NOMO-1 treated with dmso at 0.1 percent for 144 hours (cell line): Measurements from ENCODE around the gene WRNIP1.

ENCODE experiments used
- DNase-seq: peaks from one replicate; lab custom pipeline; 2025; ENCODE audit not compliant: unreplicated experiment; lab: John Stamatoyannopoulos, UW

WRNIP1 gene

DNA sequence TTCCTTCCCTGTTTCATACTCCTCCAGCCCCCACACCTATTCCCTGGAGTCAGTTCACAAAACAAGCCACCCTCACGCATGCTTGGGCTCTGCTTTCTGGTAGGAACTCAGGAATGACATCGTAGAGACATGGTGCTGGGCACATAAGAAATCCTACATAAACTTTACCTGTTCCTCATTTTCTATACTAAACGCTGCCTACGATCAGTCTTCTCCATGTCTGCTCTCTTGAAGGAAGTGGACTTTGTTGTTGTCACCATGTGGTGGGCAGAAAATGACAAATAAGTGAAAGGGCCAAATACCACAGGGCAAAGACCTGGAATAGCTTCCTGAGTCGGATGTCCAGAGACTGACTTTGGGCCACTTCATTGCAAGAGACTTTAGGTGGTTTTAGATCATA lies 24.6 kb upstream of the WRNIP1 start:
- no peak for DNase-seq

DNA sequence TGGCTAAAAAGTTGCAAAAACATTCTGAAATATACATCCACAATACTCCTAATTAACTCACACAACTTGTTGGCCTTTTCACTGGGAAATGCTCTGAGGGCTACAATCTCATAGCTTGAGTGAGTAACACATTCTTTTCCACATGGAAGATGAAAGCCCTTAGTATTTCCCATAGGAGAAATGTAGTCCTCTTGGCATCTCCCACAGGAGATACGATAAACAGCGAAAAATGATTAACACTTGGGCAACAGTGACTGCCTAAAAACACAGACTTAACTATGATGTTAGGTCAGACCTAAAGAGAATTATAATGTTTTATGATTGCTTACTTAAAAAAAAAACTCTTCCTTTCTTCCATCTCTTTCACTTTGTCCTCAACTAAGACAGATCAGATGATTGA lies 23.4 kb upstream of the WRNIP1 start:
- no peak for DNase-seq

DNA sequence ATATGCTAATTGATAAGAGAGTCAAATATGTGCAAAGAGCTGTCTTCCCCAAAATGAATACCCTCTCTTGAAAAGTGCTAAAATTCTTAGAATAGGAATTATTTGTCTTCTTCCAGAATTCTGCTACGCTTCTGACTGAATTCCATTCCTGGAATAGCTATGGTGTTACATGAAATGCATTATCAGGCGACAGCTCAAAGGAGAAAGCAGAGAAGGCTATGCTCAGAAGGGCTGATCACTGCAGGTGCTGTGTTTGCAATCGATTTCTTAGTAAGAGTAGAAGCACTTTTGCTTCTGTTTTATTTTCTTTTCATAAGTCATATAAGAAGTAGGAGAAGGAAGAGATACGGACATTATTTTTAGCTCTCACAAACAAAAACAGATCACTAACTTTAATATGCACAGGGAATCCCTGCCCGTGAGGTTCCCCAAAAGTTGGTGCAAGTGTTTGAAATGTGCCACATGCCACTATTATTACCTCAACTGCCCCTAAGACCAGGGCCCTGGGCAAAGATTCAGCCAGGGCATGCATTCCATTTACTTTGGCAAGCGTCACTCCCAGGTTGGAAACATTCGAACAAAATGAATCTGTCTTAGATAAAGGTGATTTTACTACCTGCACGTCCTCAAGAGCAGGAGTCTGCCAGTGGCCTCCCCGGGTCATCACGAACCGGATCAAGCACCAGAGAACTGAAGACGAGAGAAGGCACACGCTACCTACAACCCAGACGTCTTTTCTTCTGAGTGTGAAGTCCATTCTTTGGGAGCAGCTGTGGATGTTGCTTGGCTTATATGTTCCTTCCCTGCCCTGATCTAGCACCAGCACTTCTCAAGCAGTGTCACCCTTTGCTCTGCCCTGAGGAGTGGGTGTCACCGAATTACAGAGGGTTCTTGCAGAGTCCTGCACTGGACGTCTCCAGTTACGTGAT lies 21.6 kb upstream of the WRNIP1 start:
- no peak for DNase-seq

DNA sequence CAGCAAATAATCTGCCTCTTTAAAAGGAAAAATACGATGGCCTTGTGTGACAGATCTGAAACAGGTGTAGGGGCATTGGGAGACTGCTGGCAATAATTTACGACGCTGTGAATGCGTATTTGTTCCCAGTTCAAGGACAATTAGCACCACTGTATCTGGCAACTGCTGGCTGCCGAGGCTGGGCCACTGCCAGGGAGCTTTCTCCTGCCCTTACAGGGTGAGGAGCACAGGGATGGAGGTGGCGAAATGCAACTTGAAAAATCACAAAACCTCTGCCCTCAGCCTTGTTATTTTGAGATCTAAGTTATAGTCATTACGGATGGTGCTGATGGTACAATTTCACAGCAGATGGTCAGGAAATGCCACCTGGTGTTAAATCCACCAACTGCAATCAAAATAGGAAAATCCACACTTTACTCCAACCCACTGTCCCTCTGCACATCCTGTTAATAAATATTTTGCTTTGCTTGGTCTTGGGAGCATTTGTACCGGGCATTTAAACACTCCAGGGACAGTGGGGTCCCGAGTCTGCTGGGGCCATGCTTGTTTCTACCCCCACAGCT lies 20.9 kb upstream of the WRNIP1 start:
- no peak for DNase-seq

DNA sequence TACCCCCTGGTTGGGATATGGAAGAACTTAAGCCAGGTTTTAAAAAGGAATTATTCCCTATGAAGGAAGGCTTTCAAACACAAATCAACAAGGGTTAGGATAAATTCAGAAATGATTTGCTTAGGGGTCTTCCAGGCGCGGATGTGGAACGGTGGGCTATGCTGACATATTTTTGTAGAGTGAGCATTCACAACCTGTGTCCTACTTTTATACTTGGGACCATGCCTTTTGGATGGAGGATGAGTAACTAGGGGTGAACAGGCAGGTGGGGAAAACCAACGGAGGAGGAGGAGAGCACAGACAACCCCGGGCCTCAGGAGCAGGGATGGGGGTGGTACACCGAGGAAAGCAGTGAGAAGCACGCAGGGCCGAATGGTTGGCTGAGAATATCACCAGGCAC lies 20.4 kb upstream of the WRNIP1 start:
- no peak for DNase-seq

DNA sequence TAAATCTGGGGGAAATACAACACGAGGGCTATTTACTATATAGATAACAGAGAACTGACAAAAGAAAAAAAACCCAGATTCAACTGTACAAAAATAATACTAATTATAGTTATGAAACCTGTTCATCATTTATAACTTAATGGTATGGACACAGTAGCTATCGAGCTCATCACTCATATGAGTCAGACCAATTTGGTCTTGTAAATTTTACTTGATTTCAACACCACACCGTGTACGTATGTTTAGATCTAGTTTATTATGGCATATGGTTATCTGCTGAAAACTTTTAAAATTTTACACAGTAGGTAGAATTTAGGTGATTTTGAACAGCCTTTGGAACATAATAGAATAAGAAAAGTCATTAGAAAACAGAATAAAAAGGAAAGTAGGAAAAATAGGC lies 19.9 kb upstream of the WRNIP1 start:
- no peak for DNase-seq

DNA sequence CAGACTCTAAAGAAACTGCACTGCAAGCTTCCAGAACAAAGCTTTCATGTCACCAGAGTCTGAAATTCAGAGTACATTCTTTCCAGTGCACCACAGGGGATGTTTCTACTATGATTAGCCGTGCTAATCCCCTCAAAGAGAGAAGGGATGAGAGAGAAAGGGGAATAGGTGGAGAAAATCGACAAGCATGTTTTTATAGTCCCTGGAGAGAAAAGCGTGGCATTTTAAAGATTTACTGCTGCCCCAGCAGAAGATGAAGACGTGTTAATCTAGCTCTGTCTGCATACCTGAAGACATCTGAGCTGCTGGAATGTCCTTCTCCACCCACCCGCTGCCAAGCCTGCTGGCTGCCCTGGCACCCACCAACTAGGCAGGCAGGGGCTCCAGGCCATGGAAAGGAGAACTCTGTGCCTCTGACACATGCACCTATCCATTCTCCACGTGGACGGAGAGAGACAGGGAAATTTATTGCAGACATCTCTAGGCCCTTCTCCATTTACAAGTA lies 18.6 kb upstream of the WRNIP1 start:
- no peak for DNase-seq

DNA sequence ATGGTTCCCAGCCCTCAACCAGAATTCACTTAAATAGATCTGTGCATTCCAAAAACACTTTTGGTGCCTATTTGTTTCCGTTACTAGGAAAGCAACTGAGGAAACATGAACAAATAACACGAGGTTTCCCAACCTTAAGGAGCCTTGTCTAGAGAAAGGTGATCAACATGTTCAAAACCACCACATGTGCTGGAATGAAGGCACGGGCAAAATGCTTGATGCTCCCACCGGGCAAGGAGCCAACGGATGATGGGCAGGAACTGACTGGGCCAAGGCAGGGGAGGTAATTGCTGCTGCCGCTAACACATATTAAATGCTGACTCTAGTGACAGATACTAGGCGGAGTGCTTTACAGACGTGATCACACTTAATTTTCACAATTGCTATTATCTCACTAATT lies 17.0 kb upstream of the WRNIP1 start:
- DNase-seq = no peak

DNA sequence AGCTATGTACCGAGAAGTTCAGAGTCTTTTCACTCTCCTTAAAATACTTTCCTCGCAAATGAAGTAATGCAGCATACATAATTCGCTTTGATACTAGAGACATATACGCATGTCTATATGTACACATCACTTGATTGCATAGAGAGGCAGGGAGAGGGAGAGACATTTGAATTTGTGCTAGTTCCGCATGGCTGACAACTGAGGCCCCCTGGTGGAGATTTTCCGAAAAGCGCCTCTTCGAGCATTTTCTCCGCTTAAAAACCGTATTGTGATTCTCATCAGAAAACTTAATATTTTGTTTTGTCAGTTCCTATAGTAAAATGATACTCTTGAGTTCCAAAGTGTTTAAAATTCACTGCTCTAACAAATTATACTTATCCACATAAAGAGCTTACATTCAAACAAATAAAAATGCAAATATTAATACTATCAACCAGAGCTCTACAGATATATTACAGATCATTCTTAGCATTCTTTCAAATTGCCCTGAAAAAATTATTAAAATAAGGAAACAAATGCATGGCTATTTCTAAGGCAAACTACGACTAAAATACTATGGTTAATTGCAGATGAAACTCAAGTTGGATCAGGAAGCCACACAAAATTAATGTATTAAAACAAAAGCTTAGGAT lies 15.1 kb upstream of the WRNIP1 start:
- peak; percentile 51 for DNase-seq

DNA sequence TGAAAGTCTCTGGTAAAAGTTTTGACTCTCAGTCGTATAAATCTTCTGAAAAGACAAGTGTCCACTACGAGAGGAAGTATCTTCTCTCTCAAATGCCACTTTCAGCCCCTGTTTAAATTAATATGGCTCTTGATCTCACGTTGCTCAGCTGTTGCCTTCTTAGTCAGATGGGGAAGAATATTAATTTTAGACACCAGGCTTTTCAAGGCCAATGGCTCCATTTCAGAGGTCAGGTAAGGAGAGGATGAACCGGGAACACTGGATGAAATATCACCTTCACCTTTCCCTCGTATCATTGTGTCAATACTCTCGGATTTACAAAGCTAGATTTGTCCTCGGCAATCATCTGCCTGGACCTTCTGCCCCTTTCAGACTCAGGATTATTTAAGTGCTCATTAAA lies 14.4 kb upstream of the WRNIP1 start, which contains the start of gene MYLK4:
Gene MYLK4, minus strand, starts transcription at position 91 of the 400 bp plus-strand sequence. CDS start 1,628 bp downstream, outside the sequence.
- DNase-seq = no peak

DNA sequence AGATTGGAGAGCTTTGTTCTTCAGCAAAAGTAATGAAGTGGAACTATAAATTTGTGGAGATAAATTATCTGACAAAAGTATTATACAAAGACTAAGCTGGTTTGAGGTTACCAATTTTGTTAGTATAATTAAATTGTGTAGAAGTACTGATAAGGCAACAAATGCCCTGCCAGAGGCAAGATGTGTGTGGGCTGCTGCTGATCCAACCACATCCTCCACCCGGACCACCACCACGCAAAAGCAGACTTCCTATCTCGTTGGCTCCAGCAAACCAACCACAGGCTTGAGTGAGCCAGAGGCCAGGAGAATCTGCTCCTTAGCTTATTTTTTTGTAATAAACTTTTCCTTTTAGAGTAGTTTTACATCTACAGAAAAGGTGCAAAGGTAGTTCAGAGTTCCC lies 13.3 kb upstream of the WRNIP1 start:
- DNase-seq = no peak

DNA sequence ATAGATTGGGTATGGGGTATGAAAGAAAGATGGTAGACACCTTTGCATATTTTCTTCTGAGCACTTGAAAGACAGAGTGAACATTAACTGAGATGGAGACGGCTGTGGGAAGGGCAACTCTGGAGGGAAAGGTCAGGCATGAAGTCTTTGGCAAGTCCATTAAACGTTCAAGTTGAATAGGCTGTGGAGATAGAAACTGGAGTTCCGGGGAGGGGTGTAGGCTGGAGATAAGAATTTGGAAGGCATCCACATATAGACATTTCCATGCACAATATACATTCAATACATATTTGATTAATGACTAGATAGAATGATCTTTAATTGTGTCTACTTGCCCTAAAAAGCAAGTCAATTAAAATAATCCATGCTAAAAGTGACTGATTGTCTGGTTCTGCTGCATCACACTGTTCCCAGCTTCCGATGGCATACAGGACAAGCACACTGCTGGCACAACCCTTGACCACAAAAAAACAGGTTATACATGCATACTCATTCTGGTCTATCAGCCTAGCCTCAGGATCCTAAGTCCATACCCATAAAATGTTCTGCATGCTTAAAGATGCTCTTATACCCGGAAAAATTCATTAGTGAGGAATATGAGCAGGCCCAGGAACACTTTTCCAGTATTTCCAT lies 12.6 kb upstream of the WRNIP1 start:
- DNase-seq = no peak

DNA sequence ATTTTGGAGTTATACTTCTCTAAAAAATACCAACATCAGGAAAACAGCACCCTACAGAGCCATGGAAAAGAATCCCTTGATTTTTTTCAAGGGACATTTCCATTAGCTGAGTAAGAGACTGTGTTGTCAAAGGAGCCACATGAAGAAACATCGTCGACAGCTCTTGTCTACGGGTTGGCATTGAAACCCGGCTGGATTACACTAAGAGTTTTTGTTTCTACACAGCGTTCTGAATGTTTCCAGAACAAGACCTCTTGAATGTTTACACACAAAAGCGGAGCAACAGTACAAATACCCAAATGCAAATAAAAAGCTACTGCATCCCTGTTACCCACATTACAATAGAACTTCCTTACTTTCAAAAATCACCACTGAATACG lies 12.1 kb upstream of the WRNIP1 start:
- DNase-seq = no peak

DNA sequence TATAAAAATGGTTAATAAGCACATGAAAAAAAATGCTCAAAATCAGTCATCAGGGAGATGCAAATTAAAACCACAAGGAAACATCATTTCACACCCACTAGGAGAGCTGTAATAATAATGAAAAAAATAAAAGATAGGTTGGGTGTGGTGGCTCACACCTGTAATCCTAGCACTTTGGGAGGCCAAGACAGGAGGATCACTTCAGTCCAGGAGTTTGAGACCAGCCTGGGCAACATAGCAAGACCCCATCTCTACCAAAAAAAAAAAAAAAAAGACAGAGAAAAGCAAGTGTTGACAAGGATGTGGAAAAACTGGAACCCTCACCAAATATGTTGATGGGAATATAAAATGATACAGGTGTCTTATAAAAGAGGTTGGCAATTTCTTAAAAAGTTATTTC lies 11.4 kb upstream of the WRNIP1 start:
- DNase-seq = no peak

DNA sequence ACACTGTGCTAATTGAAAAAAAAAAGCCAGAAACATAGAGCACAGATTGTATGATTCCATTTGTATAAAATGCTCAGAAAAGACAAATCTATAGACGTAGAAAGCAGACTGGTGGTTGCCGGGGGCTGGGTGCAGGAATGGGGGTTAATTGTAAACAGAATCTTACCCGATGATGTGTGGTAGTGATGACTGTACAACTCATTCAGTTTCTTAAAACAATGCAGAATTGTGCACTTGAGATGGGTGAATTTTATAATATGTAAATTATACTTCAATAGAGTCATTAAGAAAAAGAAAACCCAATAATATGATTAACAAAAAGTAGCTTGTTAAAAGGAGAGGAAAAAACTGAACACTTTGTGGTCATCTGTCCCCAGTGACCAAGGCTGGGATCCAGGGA lies 10.8 kb upstream of the WRNIP1 start:
- no peak for DNase-seq

DNA sequence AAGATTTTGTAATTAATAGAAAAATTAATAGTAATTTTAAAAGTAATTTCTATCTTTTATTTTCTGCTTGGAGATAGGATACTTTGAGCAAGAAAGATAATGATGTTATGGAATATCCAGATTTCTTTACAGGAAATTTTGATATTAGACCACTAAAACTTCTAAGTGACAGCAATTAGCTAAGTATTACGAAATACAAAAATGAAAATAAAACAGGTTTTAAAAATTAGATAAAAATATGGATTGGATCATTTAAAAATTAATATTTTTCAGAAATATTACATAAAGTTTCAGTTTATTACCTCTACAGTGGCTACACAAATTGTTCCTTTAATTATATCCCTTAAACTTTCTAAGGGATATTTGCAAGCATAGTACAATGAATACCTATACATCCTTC lies 10.3 kb upstream of the WRNIP1 start:
- no peak for DNase-seq

DNA sequence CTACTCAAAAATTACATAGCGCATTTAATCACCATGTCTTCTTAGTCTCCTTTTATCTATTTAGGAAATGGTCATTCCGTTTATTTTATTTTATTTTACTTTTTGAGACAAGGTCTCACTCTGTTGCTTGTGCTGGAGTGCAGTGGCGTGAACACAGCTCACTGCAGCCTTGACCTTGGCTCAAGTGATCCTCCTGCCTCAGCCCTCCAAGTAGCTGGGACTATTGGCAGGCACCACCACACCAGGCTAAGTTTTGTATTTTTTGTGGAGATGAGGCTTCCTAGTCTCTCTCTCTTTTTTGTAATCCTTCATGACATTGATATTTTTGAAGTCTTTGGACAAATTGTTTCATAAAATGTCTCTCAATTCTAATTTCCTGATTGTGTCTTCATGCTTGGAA lies 9.7 kb upstream of the WRNIP1 start:
- no peak for DNase-seq

DNA sequence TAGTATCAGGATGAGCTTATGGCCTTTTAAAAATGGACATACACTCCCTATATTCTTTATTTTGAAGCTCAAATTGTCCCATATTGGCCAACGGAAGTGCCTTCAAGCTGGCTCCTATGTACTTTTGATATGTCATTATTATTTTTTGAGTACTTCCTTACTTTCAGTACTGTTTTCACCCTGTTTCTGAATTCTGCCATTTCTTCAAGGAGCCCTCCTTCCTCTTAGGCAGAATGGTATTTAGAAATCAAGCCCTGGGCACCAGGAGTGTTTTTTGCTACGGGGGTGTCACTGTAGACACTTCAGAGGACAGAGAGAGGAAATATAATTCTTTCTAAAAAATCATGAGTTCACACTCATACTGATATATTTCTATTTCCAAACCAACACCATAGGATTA lies 9.0 kb upstream of the WRNIP1 start:
- no peak for DNase-seq

DNA sequence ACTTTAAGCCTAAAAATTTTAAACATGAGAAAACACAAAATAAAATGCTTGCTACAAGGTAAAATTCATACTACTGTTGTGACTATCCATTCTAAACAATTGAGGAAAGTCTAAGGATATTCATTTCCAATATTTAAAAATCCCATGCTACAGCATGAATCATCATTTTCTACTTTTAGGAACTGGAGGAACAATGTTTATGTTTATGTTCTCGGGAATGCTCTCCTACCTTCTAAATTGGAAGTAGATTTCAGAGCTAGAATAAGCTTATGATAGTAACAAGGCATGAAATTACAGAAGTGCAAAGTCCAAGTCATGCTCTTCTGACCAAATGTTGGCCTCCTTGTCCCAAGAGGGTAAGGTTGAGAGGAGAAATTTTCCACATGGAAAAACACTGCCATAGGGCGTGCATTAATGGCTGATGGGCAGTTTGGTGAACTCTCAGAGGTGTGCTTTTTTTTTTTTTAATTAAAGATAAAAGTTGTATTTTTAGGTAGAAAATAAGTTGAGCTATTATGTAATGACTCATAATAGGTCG lies 8.4 kb upstream of the WRNIP1 start:
- no peak for DNase-seq

DNA sequence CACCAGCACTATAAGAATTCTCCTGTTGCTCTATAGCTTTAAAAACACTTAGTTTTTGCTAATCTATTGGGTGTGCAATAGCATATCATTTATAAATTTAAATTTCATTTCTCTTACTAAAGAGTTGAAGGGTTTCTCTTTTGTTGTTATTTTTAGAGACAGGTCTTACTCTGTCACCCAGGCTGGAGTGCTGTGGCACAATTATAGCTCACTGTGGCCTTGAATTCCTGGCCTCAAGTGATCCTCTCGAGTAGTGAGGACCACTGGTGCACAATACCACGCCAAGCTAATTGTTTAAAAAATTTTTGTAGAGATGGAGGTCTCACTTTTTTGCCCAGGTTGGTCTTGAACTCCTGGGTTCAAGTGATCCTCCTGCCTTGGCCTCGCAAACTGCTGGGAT lies 6.2 kb upstream of the WRNIP1 start:
- no peak for DNase-seq
